HG03196 (cell line): Measurements from ENCODE around the gene GJC1.

Experiments
- ATAC-seq: cut with Tn5 transposase; IDR thresholded peaks from one replicate; pipeline ENCODE4 v1.9.1; 2021; ENCODE audit not compliant: unreplicated experiment

Gene GJC1

DNA sequence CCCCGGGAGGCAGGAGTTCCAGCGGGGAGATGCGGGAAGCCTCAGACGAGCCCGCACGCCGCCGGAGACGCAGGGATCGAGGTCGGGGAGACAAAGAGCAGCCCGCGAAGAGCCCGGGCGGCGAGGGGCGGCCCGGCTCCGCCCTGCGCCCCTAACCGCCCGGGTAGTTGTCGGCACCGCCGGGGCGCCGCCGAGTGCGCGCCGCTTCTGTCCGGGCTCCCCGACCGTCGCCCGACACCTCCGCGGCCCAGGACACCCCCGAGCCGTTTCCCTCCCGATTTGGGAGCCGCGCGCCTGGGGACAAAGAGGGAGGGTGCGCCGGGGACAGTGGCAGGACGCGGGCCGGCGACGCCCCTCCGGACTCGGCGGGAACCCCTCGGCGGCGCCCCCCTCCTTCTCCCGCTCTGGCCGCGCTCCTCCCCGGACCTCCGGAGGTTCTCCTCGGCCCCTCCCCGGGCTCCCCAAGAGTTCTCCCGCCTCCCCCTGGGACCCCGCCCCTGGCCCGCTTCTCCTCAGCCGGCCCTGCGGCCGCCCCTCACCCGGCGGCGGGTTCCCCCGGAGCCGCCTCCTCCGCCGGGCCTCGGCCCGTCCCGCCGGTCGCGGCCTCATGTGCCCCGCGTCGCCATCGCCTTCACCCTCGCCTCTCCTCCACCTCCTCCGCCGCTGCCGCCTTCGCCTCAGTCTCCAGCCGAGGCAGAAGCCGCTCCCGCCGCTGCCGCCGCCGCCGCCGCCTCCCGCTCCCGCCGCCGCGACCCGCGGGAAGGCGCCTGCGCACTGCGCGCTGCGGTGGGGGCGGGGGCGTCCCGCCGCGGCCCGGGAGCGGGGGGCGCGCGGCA, at the start of gene GJC1:
Gene GJC1 (minus strand): TSS at position 765 of the 836 bp plus-strand sequence. CDS start 24,470 bp downstream, outside the sequence.
- ATAC-seq: no peak

DNA sequence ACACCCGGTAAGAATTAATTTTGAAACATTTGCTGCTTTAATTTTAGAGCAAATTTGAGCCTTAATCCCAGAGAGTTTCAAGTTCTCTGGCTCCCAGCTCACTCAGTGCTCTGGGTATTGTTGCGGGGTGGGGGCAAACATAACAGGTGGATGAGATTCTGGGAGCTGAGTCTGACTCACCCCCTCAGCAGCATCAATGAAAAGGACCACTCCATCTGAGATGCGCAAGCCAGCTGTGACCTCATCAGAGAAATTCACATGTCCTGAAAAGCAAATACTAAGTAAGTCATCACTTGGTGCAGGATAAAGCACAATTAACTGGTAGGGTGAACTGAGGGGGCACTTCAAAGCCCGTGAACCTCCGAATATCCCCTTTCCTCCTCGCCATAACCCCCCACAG, 49.3 kb upstream of the GJC1 start:
- ATAC-seq: no peak

DNA sequence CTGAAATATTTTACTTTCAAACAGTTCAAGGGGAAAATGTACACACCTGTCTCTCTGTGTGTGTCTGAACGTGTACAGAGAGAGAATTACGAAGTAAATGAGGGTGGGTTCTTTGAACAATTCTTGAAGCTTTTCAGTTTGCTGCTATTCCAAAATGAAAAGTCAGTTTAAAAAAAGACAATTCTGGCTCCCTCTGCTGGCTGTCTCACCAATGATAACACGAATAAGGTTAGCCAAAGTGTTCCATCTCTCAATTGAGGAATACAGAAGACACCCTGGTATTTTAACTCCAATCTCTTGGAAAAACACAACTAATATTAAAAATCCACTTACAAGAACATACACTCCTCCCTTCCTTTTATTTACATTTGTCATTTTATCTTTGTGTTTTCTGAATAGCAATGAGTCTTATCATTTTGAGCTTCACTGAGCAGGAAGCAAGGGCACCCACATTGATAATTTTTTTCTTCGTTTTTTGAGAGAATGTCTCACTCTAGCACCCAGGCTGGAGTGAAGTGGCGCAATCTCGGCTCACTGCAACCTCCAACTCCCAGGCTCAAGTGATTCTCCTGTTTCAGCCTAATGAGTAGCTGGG, 48.6 kb upstream of the GJC1 start:
- no peak for ATAC-seq

DNA sequence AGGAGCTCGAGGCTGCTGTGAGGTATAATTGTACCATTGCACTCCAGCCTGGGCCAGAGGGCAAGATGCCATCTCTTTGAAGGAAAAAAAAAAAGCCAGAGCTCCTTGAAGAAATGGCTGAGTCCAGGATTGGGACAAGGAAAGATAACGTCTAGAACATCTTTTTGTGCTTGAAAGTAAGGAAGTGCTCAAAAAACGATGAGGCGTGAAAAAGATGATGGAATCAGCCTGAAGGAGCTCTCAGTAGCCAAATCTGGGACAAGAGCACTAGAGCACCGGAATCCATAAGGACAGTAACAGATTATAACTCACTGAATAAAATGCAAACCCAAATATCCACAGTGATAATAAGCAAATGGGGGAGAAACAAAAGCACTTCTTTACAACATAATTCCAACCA, 47.0 kb upstream of the GJC1 start:
- ATAC-seq: no peak

DNA sequence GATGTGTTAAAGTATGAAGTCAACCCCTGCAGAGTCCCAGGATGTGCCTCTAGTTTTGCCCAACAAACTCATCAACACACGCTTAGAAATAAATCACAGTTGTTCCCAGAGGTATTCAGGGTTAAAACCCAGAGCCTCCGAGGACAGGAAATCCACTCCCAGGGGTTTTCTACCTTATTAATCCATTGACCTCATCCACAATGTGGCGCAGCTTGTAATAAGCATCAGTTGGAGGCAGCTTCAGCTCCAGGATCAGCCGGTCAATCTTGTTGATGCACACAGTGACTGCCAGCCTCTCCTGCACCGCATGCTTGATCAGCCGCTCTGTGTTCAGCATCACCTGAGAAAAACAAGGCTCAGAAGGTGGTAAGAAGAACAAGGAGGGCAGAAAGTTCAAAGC, 45.7 kb upstream of the GJC1 start:
- no peak for ATAC-seq

DNA sequence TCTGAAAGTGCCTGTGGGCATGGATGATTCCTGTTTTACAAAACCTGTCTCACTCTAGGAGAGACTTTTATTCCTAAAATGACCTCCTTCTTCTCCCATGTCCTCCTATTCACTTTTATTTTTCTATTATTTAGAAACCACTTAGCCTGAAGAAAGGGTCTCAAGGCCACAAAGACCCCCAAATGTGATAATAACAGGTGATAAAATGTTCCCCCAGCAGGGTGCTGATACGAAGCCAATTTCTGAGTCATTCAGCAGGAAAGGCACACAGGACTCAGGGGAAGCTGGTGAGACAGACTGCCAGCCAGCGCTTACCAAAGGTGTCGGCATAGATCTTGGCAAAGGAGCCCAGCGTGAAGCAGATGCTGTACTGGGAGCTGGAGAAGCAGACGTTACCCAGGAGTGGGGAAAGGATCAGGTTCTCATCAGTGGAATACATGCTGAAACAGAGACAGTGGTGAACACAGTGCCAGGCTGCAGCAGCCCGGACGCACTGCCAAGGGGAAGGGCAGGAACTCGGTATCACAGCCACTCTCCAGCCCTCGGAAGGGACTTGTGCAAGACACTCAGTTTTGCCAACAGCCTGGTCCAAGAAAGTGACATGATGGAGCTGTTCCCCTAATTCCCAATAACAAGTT, 42.2 kb upstream of the GJC1 start:
- no peak for ATAC-seq

DNA sequence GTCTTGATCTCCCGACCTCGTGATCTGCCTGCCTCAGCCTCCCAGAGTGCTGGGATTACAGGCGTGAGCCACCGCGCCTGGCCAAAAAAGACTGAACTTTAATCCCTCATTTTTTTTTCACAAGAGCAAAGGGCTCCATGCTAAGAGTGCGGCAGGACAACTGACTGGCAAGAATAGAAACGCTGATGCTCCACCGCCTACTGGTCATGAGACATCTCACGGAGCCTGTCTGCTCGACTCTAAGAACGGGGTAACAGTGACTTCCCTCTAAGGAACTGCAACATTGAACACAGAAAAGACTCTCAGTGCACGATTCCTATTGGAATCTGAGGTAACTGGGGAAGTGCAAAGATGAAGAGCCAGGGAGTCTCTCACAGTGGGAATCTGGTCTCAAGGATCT, 41.5 kb upstream of the GJC1 start:
- no peak for ATAC-seq

DNA sequence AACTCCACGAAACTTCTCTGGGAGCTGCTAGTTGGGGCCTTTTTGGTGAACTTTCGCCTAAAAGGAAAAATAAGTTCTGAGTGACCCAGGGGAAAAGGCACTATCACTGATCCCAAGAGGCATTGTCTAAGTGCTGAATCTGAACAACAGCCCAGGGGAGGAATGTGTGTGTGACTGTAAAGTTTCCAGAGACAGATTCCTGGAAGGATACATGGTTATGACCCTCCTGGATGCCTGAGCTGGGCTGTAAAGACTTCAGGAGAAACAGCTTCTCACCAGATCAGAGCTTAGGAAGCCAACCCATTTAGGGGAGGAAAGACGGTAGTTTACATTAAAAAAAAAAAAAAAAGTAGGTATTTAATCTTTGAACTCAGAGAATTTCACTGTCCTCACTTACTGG, 37.8 kb upstream of the GJC1 start:
- ATAC-seq: no peak

DNA sequence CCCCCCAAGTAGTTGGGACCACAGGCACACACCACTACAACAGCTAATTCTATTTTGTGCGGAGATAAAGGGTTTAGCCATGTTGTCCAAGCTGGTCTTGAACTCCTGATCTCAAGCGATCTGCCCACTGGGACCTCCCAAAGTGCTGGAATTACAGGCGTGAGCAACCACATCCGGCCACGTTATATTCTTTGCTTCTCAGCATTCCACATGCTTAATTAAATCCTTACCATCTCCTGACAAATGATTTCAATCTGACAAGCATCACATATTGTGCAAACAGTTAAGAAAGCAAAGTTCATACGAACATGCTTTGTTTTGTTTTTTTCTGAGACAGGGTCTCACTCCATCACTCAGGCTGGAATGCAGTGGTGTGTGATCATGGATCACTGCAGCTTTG, 35.8 kb upstream of the GJC1 start:
- ATAC-seq: no peak

DNA sequence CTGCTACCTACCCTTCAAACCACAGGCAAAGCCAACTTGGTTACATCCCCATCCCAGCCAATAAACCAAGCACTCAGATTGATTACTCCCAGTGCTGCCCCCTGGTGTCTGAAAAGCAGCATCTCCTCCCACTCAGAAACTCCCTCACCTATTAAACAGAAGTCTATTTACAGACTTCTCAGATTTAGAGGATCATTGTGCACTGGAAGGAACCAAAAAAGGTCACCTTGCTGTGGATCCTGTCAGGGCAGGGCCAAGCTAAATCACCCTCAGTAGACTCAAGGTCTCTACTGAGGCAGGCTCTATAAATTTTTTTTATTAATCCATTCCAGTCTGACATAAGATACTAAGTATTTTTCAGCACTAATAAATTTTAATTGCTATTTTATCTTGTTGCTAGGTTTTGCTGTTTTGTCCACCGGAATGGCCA, 35.2 kb upstream of the GJC1 start:
- ATAC-seq: no peak

DNA sequence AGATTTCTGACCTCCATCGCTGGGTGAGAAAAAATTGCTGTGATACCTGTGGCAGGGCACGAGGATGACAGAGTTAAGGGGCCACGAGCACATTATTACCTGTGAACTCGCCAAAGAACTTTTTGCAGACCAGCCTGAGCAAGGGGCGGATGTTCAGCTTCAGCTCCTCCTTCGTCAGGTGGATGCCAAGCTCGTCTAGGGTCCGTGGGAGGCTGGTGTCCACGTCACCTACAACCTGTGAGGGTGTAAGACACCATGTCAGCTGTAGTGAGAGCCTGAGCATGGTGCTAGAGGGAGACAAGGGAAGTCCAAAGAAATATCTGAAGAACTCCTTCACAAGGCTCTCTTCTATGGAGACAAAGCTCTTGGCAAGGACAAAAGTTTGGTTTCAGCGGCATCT, 34.7 kb upstream of the GJC1 start:
- ATAC-seq: no peak

DNA sequence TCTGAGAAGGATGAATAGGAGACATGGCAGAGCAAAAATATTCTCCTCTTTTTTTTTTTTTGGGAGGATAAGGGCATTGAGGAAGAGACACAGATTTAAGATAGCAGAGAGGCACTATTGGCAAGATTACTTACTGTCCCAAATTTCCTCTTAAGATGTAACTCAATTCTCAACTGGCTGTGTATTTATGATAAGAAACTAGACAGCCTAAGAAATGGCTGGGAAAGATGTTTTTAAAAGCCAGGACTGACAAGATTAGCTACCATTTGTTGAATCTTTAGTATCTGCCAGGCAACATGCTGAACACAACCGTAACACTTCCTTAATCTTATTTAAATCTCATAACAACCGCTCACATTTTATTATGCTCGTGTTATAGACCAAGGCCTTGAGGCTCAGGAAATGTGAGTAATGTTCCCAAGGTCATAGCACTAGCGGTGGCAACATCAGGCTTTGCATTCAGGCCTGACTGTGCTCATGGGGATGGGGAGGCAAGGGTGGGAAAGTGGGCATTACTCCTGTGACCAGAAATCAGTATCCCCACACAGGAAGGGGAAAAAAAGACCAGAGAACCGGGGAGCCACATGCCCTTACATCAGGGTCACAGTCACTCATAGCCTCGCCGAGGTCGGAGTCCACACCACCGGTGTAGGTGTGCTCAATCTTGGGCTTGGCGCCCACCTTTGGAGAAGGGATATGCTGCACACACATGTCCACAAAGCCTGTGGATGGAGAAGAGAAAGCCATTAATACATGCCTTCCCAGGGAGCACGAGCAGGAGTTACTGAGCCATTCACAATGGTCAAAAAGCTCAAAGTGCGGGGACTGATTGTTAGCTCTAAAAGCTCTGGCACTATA, 33.2 kb upstream of the GJC1 start:
- no peak for ATAC-seq

DNA sequence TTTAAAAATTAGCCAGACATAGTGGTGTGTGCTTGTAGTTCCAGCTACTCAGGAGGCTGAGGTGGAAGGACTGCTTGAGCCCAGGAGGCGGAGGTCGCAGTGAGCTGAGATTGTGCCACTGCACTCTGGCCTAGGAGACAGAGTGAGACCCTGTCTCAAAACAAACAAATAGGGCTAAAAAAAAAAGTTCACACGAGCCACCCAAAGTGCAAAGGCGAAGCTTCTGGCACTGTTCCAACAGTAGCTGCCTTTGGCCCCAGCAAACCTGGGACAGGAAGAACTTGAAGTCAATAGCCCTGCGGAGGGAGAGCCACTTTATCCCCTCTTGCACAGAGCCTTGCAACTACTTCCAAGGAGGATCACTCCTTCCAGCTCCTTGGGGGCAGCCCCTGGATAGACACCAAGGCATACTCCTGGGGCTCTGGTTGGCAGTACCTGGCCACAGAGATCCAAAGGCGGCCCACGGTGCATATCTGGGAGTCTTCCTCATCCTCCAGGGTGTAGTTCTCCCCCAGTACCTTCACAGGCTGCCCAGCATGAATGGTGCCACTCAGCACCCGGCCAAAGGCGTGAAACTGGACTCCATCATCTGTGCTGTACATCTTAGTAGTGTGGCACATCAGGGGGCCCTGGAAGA, 32.3 kb upstream of the GJC1 start:
- ATAC-seq: no peak

DNA sequence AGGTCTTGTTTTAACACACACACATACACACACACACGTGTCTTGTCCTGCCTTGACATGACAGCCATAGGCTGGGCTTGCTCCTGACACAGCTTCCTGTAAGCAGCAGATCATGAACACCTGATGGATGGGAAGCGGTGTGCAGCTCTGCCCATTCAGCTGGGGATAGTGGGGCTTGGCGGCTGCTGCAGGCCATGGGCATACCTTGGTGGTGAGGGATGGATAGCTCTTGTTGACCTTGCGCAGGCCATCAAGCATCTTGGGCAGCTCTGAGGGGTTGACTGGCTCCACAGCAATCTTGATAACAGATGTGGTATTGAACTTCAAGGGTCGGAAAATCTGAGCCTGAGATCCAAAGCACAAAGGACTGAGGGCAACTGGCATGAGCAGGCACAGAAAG, 29.6 kb upstream of the GJC1 start:
- ATAC-seq: no peak

DNA sequence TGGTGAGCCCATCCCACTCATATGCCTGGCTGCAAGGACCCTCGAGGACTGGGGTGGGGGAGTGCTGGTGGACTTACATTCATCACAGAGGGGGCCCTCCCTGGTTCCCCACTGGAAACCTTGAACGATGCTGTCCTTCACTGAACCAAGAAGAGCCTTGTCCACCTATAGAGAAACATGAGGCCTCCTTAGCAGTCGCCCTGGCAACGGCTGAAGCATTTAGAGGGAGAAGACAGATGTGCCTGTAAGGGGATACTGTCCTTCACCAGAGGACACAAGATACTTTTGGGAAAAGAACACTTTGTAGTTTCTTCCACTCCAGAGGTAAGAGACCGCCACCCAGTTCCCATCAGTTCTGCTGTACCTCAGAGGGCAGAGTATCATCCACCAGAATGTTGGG, 24.1 kb upstream of the GJC1 start:
- ATAC-seq: no peak

DNA sequence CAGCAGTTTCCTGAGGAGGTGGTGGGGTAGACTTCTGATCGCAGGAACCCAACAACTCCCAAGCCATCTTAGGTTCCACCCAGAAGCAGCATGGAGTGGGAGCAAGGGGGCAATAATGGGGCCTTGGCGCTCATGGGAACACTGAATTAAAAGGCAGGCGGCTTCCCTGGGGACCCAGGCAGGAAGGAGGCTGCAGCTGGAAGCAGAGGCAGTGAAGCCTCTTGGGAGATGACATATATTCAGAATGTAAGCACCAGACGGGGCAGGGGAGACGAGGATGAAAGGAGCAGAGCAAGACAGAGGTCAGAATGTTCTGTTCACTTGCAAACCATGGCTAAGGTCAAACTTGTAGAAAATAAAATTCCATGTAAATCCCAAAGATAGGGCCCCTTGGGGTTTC, 20.5 kb upstream of the GJC1 start:
- ATAC-seq: no peak

DNA sequence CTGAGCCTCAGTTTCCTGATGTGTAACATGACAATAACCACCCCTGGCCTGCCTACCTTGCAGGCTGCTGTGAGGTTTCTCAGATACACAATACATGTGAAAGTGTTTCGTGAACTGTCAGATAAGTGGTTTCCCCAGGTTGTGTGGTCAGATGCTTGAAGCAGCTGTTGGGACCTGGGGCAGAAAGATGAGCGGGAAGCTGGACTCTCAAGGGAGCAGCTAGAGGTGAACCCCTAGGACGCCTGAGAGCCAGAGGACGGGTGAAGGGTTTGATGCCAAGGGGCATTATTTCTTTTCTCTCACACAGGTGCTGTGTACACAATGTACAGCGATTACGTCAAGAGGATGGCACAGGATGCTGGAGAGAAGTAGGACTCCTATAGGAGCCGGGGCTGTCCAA, 19.9 kb upstream of the GJC1 start:
- no peak for ATAC-seq

DNA sequence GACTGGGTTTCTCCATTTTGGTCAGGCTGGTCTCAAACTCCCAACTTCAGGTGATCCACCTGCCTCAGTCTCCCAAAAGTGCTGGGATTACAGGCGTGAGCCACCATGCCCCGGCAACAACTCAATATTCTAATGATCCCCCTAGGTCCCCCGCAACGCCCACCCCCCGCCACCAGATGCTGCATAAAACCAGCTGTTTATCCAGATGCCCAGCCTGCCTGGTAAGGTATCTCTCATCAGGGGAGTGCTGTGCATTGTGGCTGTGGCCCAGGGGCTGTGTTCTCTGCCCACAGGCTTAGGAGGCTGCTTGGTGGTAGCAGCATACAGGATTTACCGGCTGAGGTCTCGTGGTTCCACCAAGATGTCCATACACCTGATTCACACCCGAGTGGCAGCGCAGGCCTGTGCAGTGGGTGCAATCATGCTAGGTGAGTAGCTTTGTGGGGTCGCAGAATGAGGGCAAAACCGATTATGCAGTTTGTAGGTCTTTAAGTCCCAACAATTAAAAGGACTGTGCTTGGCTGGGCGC, 18.9 kb upstream of the GJC1 start:
- ATAC-seq: no peak

DNA sequence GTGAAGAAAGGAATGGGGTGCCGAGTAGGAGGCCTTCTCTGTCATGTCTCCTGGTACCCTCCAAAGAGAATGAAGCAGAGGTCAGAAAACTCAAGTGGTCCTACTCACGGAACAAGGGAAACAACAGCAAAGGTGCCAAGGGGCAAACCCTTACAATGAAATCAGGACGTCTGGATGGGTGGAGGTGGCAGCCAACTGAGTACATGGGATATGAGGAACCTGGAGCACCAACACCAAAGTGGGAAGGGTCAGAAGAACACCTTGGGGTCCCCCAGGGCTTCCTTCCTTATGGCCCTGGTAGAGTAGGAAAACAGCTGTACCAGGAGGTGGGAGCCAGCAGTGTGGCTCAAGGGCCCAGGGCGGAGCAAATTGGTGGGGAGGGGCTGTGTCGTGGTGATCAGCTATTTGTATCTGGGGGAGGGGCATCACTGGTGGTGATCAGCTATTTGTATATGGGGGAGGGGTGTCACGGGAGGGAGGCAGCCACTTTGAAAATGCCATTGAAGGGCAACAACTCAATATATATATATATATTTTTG, 18.2 kb upstream of the GJC1 start:
- ATAC-seq: no peak

DNA sequence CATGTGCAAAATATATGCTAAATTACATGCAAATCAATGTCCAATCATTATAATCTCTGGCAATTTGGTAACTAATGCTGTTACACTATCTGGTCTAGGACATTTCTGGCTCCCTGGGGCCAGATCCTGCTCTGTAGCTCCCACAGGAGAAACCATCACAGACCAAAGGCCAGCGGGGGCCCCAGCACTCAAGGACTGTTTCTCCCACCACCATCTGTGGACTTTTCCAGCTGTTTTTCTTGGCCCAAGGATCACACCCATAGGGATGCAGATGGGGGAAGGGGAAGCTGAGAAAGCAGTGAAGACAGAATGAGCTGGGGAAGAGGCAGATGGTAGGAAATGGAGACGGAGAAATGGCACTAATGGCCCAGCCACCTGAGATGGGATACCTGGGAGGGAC, 17.5 kb upstream of the GJC1 start, which contains the start of gene HIGD1B:
Gene HIGD1B (plus strand): TSS at position 298 of the 400 bp plus-strand sequence. CDS start 270 bp downstream, outside the sequence.
- ATAC-seq: no peak
